Loucy (cell line): Measurements from ENCODE around the gene ZMYND8.

Source experiments
- H2AFZ ChIP-seq: fragments of 200-600 bp; sonication (generic); 2 replicates; pipeline ENCODE4 v1.6.0; 2016; ENCODE audit warnings: antibody characterized with exemption, mild to moderate bottlenecking, low read length, moderate library complexity
- H3F3A ChIP-seq: fragments of 200-600 bp; 2 replicates; pipeline ENCODE4 v1.6.0; 2016; ENCODE audit warnings: antibody characterized with exemption, low read depth, mild to moderate bottlenecking
- H3K27me3 ChIP-seq: fragments of 200-600 bp; sonication (generic); 2 replicates; pipeline ENCODE4 v1.6.1; 2014; ENCODE audit warnings: low read length, mild to moderate bottlenecking; ENCODE audit not compliant: insufficient read depth, poor library complexity, severe bottlenecking
- H3K36me3 ChIP-seq: fragments of 200-600 bp; sonication (generic); 2 replicates; pipeline ENCODE4 v1.6.1; 2016; ENCODE audit warnings: low read length; ENCODE audit not compliant: insufficient read depth
- H3K4me1 ChIP-seq: fragments of 200-600 bp; sonication (generic); 2 replicates; pipeline ENCODE4 v1.5.1; 2014; ENCODE audit warnings: low read length, mild to moderate bottlenecking; ENCODE audit not compliant: insufficient read depth, poor library complexity, severe bottlenecking
- H3K4me2 ChIP-seq: fragments of 200-600 bp; sonication (generic); 2 replicates; pipeline ENCODE4 v1.6.0; 2014; ENCODE audit warnings: antibody characterized with exemption, low read length, low read depth, mild to moderate bottlenecking; ENCODE audit not compliant: poor library complexity, severe bottlenecking
- H3K4me3 ChIP-seq: fragments of 200-600 bp; sonication (generic); 2 replicates; pipeline ENCODE4 v1.5.1; 2014; ENCODE audit warnings: low read length, mild to moderate bottlenecking, mixed read lengths; ENCODE audit not compliant: poor library complexity, severe bottlenecking
- H3K79me2 ChIP-seq: fragments of 200-600 bp; sonication (generic); 2 replicates; pipeline ENCODE4 v1.6.1; 2014; ENCODE audit warnings: low read length; ENCODE audit not compliant: insufficient read depth
- H3K9ac ChIP-seq: fragments of 200-600 bp; sonication (generic); 2 replicates; pipeline ENCODE4 v1.6.0; 2014; ENCODE audit warnings: mild to moderate bottlenecking, low read depth, low read length, moderate library complexity; ENCODE audit not compliant: poor library complexity, severe bottlenecking
- H3K9me2 ChIP-seq: fragments of 200-600 bp; sonication (generic); replicated peaks from 2 replicates; pipeline ENCODE4 v1.6.1; 2016; ENCODE audit warnings: low read depth, low read length, mixed read lengths
- H3K9me3 ChIP-seq: fragments of 200-600 bp; sonication (generic); 2 replicates; pipeline ENCODE4 v1.6.1; 2014; ENCODE audit warnings: mild to moderate bottlenecking, antibody characterized with exemption, low read length, low read depth; ENCODE audit not compliant: insufficient read depth
- H4K20me1 ChIP-seq: fragments of 200-600 bp; sonication (generic); 2 replicates; pipeline ENCODE4 v1.6.0; 2014; ENCODE audit warnings: antibody characterized with exemption, low read length, mild to moderate bottlenecking; ENCODE audit not compliant: insufficient read depth, poor library complexity, severe bottlenecking
- CTCF ChIP-seq: fragments of 200-600 bp; sonication (generic); conservative IDR thresholded peaks from 2 replicates; pipeline ENCODE4 v1.5.1; 2014; ENCODE audit warnings: mild to moderate bottlenecking, antibody characterized with exemption, low read length
- EZH2phosphoT487 ChIP-seq: fragments of 200-600 bp; IDR thresholded peaks from 2 replicates; pipeline ENCODE4 v1.6.1; 2018; ENCODE audit warnings: antibody characterized with exemption, mild to moderate bottlenecking, moderate library complexity, borderline replicate concordance

Gene ZMYND8

GRCh38 chr20:47232518-47232917 lies 124.0 kb downstream of the ZMYND8 start:
- H3K9me3 ChIP-seq: no peaks in the 10 kb centered on the region
- H3K79me2 ChIP-seq: no peaks in the 10 kb centered on the region
- H3K9ac ChIP-seq: no peak overlapping the region
- H3K27me3 ChIP-seq: no peaks in the 10 kb centered on the region
- no peaks in the 10 kb centered on the region for H3F3A ChIP-seq
- no peak overlapping the region for H2AFZ ChIP-seq
- no peak overlapping the region for H3K4me3 ChIP-seq
- no peak overlapping the region for H3K4me2 ChIP-seq
- H4K20me1 ChIP-seq: peaks cover 6% of the 10 kb centered on the region
- H3K36me3 ChIP-seq: peaks cover 97% of the 10 kb centered on the region
- H3K9me2 ChIP-seq: no peaks in the 10 kb centered on the region
- no peaks in the 10 kb centered on the region for H3K4me1 ChIP-seq
- no peak for TF ChIP-seq EZH2phosphoT487
- no peak for TF ChIP-seq CTCF

- Histone ChIP-seq H3K27me3 (no peaks in the 10 kb centered on the region), H3K4me2 (no peak overlapping the region), H3F3A (no peaks in the 10 kb centered on the region), H2AFZ (no peak overlapping the region), H3K9me3 (no peaks in the 10 kb centered on the region), H4K20me1 (peaks cover 6% of the 10 kb centered on the region), H3K9ac (no peak overlapping the region), H3K36me3 (peaks cover 97% of the 10 kb centered on the region), H3K4me3 (no peak overlapping the region), H3K4me1 (no peaks in the 10 kb centered on the region), H3K79me2 (no peaks in the 10 kb centered on the region), H3K9me2 (no peaks in the 10 kb centered on the region)
- TF ChIP-seq CTCF (no peak), EZH2phosphoT487 (no peak)
Measured at GRCh38 chr20:47231382-47232039, 125.0 kb downstream of the ZMYND8 start.

- Histone ChIP-seq H3K4me2 (no peak overlapping the region), H4K20me1 (peaks cover 6% of the 10 kb centered on the region), H3K9ac (no peak overlapping the region), H3K9me2 (no peaks in the 10 kb centered on the region), H3K4me1 (no peaks in the 10 kb centered on the region), H3K79me2 (no peaks in the 10 kb centered on the region), H2AFZ (no peak overlapping the region), H3K4me3 (no peak overlapping the region), H3F3A (no peaks in the 10 kb centered on the region), H3K36me3 (peaks cover 97% of the 10 kb centered on the region), H3K9me3 (no peaks in the 10 kb centered on the region), H3K27me3 (no peaks in the 10 kb centered on the region)
- TF ChIP-seq EZH2phosphoT487 (no peak), CTCF (no peak)
Measured at GRCh38 chr20:47230811-47231256, 125.7 kb downstream of the ZMYND8 start.
